Liver (tissue), 3 donors: ENCODE data around the gene TNC.

Experiments
- EGR1 ChIP-seq, 2 donors: IDR thresholded peaks; 2 replicates each; pipeline ENCODE4 v1.6.1; 2016 to 2018; ENCODE audit warnings: antibody characterized with exemption in 2 of 2, low read depth in 2 of 2
- GABPA ChIP-seq, 2 donors: IDR thresholded peaks in 1 of 2; conservative IDR thresholded peaks in 1 of 2; 2 replicates each; pipeline ENCODE4 v1.6.1; 2016; ENCODE audit warnings: antibody characterized with exemption in 2 of 2, mild to moderate bottlenecking in 1 of 2, moderate library complexity in 1 of 2
- HNF4G ChIP-seq: IDR thresholded peaks from 2 replicates; pipeline ENCODE4 v1.6.1; 2016; ENCODE audit warnings: antibody characterized with exemption
- JUND ChIP-seq, 2 donors: IDR thresholded peaks; 2 replicates each; pipeline ENCODE4 v1.6.1; 2016; ENCODE audit warnings: antibody characterized with exemption in 2 of 2
- NR2F2 ChIP-seq: IDR thresholded peaks from 2 replicates; pipeline ENCODE4 v1.6.1; 2016; ENCODE audit warnings: antibody characterized with exemption
- RAD21 ChIP-seq, 2 donors: IDR thresholded peaks; 2 replicates each; pipeline ENCODE4 v1.6.1; 2016; ENCODE audit warnings: antibody characterized with exemption in 2 of 2, mild to moderate bottlenecking in 2 of 2
- SP1 ChIP-seq: IDR thresholded peaks from 2 replicates; pipeline ENCODE4 v1.6.1; 2018; ENCODE audit warnings: antibody characterized with exemption, mild to moderate bottlenecking
- TAF1 ChIP-seq: conservative IDR thresholded peaks from 2 replicates; pipeline ENCODE4 v1.6.1; 2016; ENCODE audit warnings: antibody characterized with exemption, mild to moderate bottlenecking
- YY1 ChIP-seq: IDR thresholded peaks from 2 replicates; pipeline ENCODE4 v1.6.1; 2016; ENCODE audit warnings: antibody characterized with exemption, mild to moderate bottlenecking
- TF ChIP-seq, protein P1 (sequence below): IDR thresholded peaks from 2 replicates; pipeline ENCODE4 v1.6.1; 2016; ENCODE audit warnings: antibody characterized with exemption
- TF ChIP-seq, protein P2 (sequence below): fragments of 150-350 bp; IDR thresholded peaks from 2 replicates; pipeline ENCODE4 v1.5.1; 2017; ENCODE audit warnings: improper control_type of control experiment, low read depth, low read length; ENCODE audit not compliant: missing input control
- TF ChIP-seq, protein P3 (sequence below): IDR thresholded peaks from 2 replicates; pipeline ENCODE4 v1.6.1; 2016; ENCODE audit warnings: antibody characterized with exemption
- donor health status: healthy.
- donor health status: healthy.

DNA sequence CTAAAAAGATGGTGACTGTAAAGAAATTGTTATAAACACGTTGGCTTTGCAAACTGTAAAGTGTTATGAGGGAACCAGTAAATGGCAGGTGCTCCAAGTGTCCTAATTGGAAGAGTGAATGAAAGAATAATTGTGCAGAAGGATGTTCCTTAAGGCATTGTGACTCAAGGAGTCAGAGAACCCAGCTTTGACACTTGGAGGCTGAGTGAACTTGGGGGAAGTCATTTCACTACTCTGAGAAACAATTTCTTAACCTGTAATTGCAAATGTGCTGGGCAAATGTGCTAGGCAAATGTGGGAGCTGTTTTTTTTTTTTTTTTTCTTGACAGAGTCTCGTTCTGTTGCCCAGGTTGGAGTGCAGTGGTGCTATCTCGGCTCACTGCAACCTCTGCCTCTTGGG, 103.5 kb downstream of the TNC start:
- TF ChIP-seq, protein P1, sequence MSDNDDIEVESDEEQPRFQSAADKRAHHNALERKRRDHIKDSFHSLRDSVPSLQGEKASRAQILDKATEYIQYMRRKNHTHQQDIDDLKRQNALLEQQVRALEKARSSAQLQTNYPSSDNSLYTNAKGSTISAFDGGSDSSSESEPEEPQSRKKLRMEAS: no peak
- TF ChIP-seq TAF1 (no peak), GABPA (IDR thresholded peaks at IDR 0.05 in 1 of 2, conservative IDR thresholded peaks at IDR 0.05 in 1 of 2) (no peak), NR2F2 (no peak), JUND (IDR thresholded peaks at IDR 0.05) (no peak), EGR1 (IDR thresholded peaks at IDR 0.05; ENCODE audit: low read depth in 2 of 2) (no peak), SP1 (no peak), HNF4G (no peak), YY1 (no peak), RAD21 (IDR thresholded peaks at IDR 0.05) (no peak)
- TF ChIP-seq, protein P2, sequence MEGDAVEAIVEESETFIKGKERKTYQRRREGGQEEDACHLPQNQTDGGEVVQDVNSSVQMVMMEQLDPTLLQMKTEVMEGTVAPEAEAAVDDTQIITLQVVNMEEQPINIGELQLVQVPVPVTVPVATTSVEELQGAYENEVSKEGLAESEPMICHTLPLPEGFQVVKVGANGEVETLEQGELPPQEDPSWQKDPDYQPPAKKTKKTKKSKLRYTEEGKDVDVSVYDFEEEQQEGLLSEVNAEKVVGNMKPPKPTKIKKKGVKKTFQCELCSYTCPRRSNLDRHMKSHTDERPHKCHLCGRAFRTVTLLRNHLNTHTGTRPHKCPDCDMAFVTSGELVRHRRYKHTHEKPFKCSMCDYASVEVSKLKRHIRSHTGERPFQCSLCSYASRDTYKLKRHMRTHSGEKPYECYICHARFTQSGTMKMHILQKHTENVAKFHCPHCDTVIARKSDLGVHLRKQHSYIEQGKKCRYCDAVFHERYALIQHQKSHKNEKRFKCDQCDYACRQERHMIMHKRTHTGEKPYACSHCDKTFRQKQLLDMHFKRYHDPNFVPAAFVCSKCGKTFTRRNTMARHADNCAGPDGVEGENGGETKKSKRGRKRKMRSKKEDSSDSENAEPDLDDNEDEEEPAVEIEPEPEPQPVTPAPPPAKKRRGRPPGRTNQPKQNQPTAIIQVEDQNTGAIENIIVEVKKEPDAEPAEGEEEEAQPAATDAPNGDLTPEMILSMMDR: no peak
- TF ChIP-seq, protein P3, sequence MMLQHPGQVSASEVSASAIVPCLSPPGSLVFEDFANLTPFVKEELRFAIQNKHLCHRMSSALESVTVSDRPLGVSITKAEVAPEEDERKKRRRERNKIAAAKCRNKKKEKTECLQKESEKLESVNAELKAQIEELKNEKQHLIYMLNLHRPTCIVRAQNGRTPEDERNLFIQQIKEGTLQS: no peak
